Measurements from ENCODE around the gene CDKN2B-AS1. TPM values are rescaled to one million over a fixed set of nuclear protein-coding genes. Genes with fewer than 3 reads are reported as not detected.

CDKN2B-AS1 gene
- total RNA-seq, 8 experiments from 2014 or later, result 2.1 to 12.2 (median 3.9) TPM

GRCh38 chr9:22043928-22044327 lies 49.3 kb downstream of the CDKN2B-AS1 start:
- in situ Hi-C loops (cut with MboI; ENCODE audit: low pct_unique_long_range_greater_than_20kb in 2 of 9, low sequenced_read_pairs in 9 of 9, unreplicated experiment in 9 of 9), result loop anchor here in 1 of 9 experiments (25.0 kb wide), 1 partner anchor 193 kb away; no protein-coding TSS in a partner anchor
- 0 to 67% (median 57%) methylated on average over 1 to 3 of the region's 3 CpGs; no CpG with 5 or more reads in 1 of the 10 experiments for WGBS, 10 experiments
- H3K4me3 ChIP-seq, result no peak overlapping the region
- no peaks in the 10 kb centered on the region for H3K4me1 ChIP-seq (replicated peaks in 1 of 2)
- H3K27ac ChIP-seq, result no peak overlapping the region
- no peak for ATAC-seq (replicated peaks in 6 of 8)

GRCh38 chr9:22044583-22044982 lies 50.0 kb downstream of the CDKN2B-AS1 start:
- in situ Hi-C loops (cut with MboI; ENCODE audit: low pct_unique_long_range_greater_than_20kb in 2 of 9, low sequenced_read_pairs in 9 of 9, unreplicated experiment in 9 of 9), result loop anchor here in 1 of 9 experiments (25.0 kb wide), 1 partner anchor 193 kb away; no protein-coding TSS in a partner anchor
- H3K4me1 ChIP-seq (replicated peaks in 1 of 2), result no peaks in the 10 kb centered on the region
- no peak for ATAC-seq (replicated peaks in 6 of 8)
- H3K27ac ChIP-seq, result no peak overlapping the region
- no peak overlapping the region for H3K4me3 ChIP-seq

GRCh38 chr9:22045423-22045822 lies 50.8 kb downstream of the CDKN2B-AS1 start:
- no peak overlapping the region for H3K27ac ChIP-seq
- no peak overlapping the region for H3K4me3 ChIP-seq
- no peaks in the 10 kb centered on the region for H3K4me1 ChIP-seq (replicated peaks in 1 of 2)
- in situ Hi-C loops (cut with MboI; ENCODE audit: low pct_unique_long_range_greater_than_20kb in 2 of 9, low sequenced_read_pairs in 9 of 9, unreplicated experiment in 9 of 9), result loop anchor here in 1 of 9 experiments (25.0 kb wide), 1 partner anchor 192 kb away; no protein-coding TSS in a partner anchor
- no peak for ATAC-seq (replicated peaks in 6 of 8)

GRCh38 chr9:22046243-22046885 lies 51.8 kb downstream of the CDKN2B-AS1 start:
- Histone ChIP-seq H3K4me1 (replicated peaks in 1 of 2) (no peaks in the 10 kb centered on the region), H3K27ac (no peak overlapping the region), H3K4me3 (no peak overlapping the region)
- in situ Hi-C loops (cut with MboI; ENCODE audit: low pct_unique_long_range_greater_than_20kb in 2 of 9, low sequenced_read_pairs in 9 of 9, unreplicated experiment in 9 of 9), result loop anchor here in 1 of 9 experiments (25.0 kb wide), 1 partner anchor 191 kb away; no protein-coding TSS in a partner anchor
- no peak for ATAC-seq (replicated peaks in 6 of 8)
- 64 to 100% (median 80%) methylated on average over 1 of the region's 1 CpG; no CpG with 5 or more reads in 3 of the 10 experiments for whole genome bisulfite sequencing, 10 experiments

- 63 to 100% (median 86%) methylated on average over 1 to 2 of the region's 2 CpGs; no CpG with 5 or more reads in 2 of the 10 experiments for WGBS, 10 experiments
- no peak for ATAC-seq (replicated peaks in 6 of 8)
- Histone ChIP-seq H3K4me1 (replicated peaks in 1 of 2) (no peaks in the 10 kb centered on the region), H3K27ac (no peak overlapping the region), H3K4me3 (no peak overlapping the region)
- in situ Hi-C loops (cut with MboI; ENCODE audit: low pct_unique_long_range_greater_than_20kb in 2 of 9, low sequenced_read_pairs in 9 of 9, unreplicated experiment in 9 of 9), result loop anchor here in 1 of 9 experiments (25.0 kb wide), 1 partner anchor 190 kb away; no protein-coding TSS in a partner anchor
Observed at GRCh38 chr9:22047596-22047995, 53.0 kb downstream of the CDKN2B-AS1 start.

- no peaks in the 10 kb centered on the region for H3K4me1 ChIP-seq (replicated peaks in 1 of 2)
- in situ Hi-C loops (cut with MboI; ENCODE audit: low pct_unique_long_range_greater_than_20kb in 2 of 9, low sequenced_read_pairs in 9 of 9, unreplicated experiment in 9 of 9), result loop anchor here in 1 of 9 experiments (25.0 kb wide), 1 partner anchor 188 kb away; no protein-coding TSS in a partner anchor
- no peak overlapping the region for H3K4me3 ChIP-seq
- 75 to 100% (median 100%) methylated on average over 1 of the region's 1 CpG; no CpG with 5 or more reads in 5 of the 10 experiments for WGBS, 10 experiments
- H3K27ac ChIP-seq, result no peak overlapping the region
- peak in 1 of 8 experiments; percentile 38 for ATAC-seq (replicated peaks in 6 of 8)
Observed at GRCh38 chr9:22049411-22049810, 54.8 kb downstream of the CDKN2B-AS1 start.

GRCh38 chr9:22050924-22051323 lies 56.3 kb downstream of the CDKN2B-AS1 start:
- WGBS, 10 experiments, result 67 to 97% (median 91%) methylated on average over 1 to 4 of the region's 4 CpGs
- Histone ChIP-seq H3K4me1 (replicated peaks in 1 of 2) (no peaks in the 10 kb centered on the region), H3K27ac (no peak overlapping the region), H3K4me3 (no peak overlapping the region)
- in situ Hi-C loops (cut with MboI; ENCODE audit: low pct_unique_long_range_greater_than_20kb in 2 of 9, low sequenced_read_pairs in 9 of 9, unreplicated experiment in 9 of 9), result no loop called here
- ATAC-seq (replicated peaks in 6 of 8), result no peak

GRCh38 chr9:22052376-22052945 lies 57.9 kb downstream of the CDKN2B-AS1 start:
- 14 to 84% (median 53%) methylated on average over 1 to 4 of the region's 4 CpGs for WGBS, 10 experiments
- ATAC-seq (replicated peaks in 6 of 8), result peak in 5 of 8 experiments; percentile 72 to 95 (median 81)

GRCh38 chr9:22053178-22053577 lies 58.6 kb downstream of the CDKN2B-AS1 start:
- Histone ChIP-seq H3K27ac (no peak overlapping the region), H3K4me1 (replicated peaks in 1 of 2) (no peaks in the 10 kb centered on the region), H3K4me3 (no peak overlapping the region)
- no peak for ATAC-seq (replicated peaks in 6 of 8)
- in situ Hi-C loops (cut with MboI; ENCODE audit: low pct_unique_long_range_greater_than_20kb in 2 of 9, low sequenced_read_pairs in 9 of 9, unreplicated experiment in 9 of 9), result no loop called here
- WGBS, 10 experiments, result 27 to 100% (median 74%) methylated on average over 1 to 2 of the region's 2 CpGs; no CpG with 5 or more reads in 2 of the 10 experiments

More at GRCh38 chr9:22052376-22052945, 57.9 kb downstream of the CDKN2B-AS1 start:
- Histone ChIP-seq H3K4me1 (replicated peaks in 1 of 2) (no peaks in the 10 kb centered on the region), H3K27ac (no peak overlapping the region), H3K4me3 (no peak overlapping the region)
- in situ Hi-C loops (cut with MboI; ENCODE audit: low pct_unique_long_range_greater_than_20kb in 2 of 9, low sequenced_read_pairs in 9 of 9, unreplicated experiment in 9 of 9), result no loop called here

GRCh38 chr9:22054076-22054475 lies 59.5 kb downstream of the CDKN2B-AS1 start:
- Histone ChIP-seq H3K27ac (no peak overlapping the region), H3K4me3 (no peak overlapping the region), H3K4me1 (replicated peaks in 1 of 2) (no peaks in the 10 kb centered on the region)
- in situ Hi-C loops (cut with MboI; ENCODE audit: low pct_unique_long_range_greater_than_20kb in 2 of 9, low sequenced_read_pairs in 9 of 9, unreplicated experiment in 9 of 9), result no loop called here
- WGBS, 10 experiments, result 88 to 100% (median 94%) methylated on average over 1 to 3 of the region's 3 CpGs; no CpG with 5 or more reads in 1 of the 10 experiments
- ATAC-seq (replicated peaks in 6 of 8), result no peak

- Histone ChIP-seq H3K27ac (no peak overlapping the region), H3K4me1 (replicated peaks in 1 of 2) (no peaks in the 10 kb centered on the region), H3K4me3 (no peak overlapping the region)
- in situ Hi-C loops (cut with MboI; ENCODE audit: low pct_unique_long_range_greater_than_20kb in 2 of 9, low sequenced_read_pairs in 9 of 9, unreplicated experiment in 9 of 9), result no loop called here
- WGBS, 10 experiments, result 87 to 100% (median 99%) methylated on average over 1 to 2 of the region's 2 CpGs
- no peak for ATAC-seq (replicated peaks in 6 of 8)
Observed at GRCh38 chr9:22054529-22054928, 59.9 kb downstream of the CDKN2B-AS1 start.

GRCh38 chr9:22055090-22055489 lies 60.5 kb downstream of the CDKN2B-AS1 start:
- Histone ChIP-seq H3K4me3 (no peak overlapping the region), H3K27ac (no peak overlapping the region), H3K4me1 (replicated peaks in 1 of 2) (no peaks in the 10 kb centered on the region)
- ATAC-seq (replicated peaks in 6 of 8), result no peak
- in situ Hi-C loops (cut with MboI; ENCODE audit: low pct_unique_long_range_greater_than_20kb in 2 of 9, low sequenced_read_pairs in 9 of 9, unreplicated experiment in 9 of 9), result no loop called here

- WGBS, 10 experiments, result 0 to 100% (median 72%) methylated on average over 1 to 3 of the region's 3 CpGs; no CpG with 5 or more reads in 1 of the 10 experiments
- Histone ChIP-seq H3K4me3 (no peak overlapping the region), H3K4me1 (replicated peaks in 1 of 2) (no peaks in the 10 kb centered on the region), H3K27ac (no peak overlapping the region)
- in situ Hi-C loops (cut with MboI; ENCODE audit: low pct_unique_long_range_greater_than_20kb in 2 of 9, low sequenced_read_pairs in 9 of 9, unreplicated experiment in 9 of 9), result no loop called here
- no peak for ATAC-seq (replicated peaks in 6 of 8)
Observed at GRCh38 chr9:22056402-22056801, 61.8 kb downstream of the CDKN2B-AS1 start.

Measured in motor neuron (in vitro differentiated cells).